HG02798 (cell line): ENCODE data around the gene NMBR.
"Not testable (repeated sequence)": the region's sequence is repeated elsewhere in the genome, so short reads cannot be mapped to it uniquely, and the experiment has no call there.

Experiments
- ATAC-seq: cut with Tn5 transposase; IDR thresholded peaks from one replicate; pipeline ENCODE4 v1.9.1; 2021; ENCODE audit warnings: mild to moderate bottlenecking; ENCODE audit not compliant: unreplicated experiment, poor library complexity

Gene NMBR

DNA sequence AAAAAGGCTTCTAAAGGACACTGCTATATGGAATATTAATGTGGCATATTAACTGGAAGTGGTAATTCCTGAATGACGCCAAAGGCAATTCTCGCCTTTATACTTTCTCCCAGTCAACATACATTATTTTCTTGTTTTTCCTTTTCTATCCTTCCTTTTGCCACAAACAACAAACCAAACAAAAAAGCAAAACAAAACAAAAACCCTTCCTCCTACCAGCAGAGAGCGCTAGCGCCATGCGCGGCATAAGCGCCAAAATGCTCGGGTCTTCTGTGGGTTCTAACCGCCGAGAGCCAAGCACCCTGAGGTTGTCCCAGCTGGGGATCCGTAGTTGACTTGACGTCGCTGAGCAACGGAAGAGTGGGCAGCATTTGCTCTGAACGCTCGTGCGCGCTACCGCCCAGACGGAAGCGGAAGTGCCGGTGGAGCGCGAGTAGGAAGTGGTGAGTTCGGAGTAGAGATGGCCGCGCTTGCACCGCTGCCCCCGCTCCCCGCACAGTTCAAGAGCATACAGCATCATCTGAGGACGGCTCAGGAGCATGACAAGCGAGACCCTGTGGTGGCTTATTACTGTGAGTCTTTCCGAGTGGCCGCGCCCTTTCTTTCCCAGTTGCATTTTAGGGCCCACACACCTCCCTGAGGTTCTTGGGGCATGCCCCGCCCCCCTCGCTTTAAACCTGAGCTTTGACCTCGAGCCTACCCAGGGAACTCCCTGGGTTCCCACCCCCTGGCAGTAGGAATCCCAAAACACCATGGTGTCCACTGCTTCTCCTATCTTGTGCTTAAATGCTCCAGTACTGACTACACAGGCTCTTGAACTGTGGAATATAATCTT, at the start of gene NMBR, which contains the start of gene VTA1:
NMBR (minus strand) TSS at position 295 of the 835 bp plus-strand sequence. CDS start 58,464 bp downstream, outside the sequence.
VTA1 (plus strand) TSS at position 436 of the 835 bp plus-strand sequence; CDS start at position 461, 25 bp downstream.
- peak; percentile 100 for ATAC-seq

DNA sequence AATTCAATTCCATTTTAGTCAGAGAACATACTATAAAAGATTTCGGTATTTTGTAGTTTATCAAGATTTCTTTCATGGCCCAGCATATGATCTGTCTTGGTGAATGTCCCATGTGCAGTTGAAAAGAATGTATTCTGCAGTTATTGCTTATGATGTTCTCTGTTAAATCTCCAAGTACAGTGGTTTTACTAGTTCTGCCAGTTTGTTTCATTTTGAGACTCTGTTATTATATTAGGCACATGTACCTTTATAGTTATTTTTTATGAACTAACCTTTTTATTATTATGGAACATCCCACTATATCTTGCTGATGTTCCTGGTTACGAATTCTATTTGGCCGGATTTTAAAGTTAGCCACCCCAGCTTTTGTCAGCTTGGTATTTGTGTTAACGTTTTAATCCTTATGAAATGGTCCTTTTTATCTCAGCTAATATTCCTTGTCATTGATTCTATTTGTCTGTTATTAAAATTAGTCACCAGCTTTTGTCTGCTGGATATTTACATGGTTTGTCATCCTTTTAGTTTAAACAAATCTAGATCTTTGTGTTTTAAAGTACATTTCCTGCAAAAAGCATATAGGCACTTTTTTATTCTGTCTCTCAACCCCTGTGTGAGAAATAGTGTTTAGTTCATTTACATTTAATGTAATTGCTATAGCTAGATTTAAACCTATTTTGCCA, 49.1 kb upstream of the NMBR start:
- no peak for ATAC-seq

DNA sequence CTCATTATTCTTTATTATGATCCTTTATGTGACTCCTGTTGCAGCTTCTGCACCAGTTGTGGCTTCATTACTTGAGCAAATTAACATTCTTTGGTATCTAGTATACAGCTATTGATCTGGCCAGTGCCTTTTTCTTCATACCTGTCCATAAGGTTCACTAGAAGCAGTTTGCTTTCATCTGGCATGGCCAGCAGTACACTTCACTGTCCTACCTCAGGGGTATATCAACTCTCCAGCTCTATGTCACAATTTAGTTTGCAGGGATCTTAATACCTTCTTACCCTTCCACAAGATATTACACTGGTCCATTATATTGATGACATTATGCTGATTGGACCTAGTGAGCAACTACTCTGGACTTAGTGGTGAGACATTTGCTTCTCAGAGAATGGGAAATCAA, 46.7 kb upstream of the NMBR start:
- no peak for ATAC-seq

DNA sequence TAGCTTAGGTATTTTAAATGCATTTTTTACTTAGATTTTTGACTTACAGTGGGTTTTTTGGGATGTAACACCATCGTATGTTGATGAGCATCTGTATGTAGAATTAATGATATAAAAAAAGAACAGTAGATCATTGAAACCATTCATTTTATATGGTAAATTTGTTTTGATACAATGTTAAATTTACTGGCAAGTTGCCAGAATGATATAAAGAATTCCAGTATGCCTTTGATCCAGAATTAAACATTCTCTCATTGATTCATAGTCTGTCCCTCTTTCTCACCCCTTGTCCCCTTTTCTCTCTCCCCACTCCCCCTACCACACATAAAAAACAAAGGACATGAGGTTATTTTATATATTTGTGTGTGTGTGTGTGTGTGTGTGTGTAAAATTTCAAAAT, 45.4 kb upstream of the NMBR start:
- ATAC-seq = no peak

DNA sequence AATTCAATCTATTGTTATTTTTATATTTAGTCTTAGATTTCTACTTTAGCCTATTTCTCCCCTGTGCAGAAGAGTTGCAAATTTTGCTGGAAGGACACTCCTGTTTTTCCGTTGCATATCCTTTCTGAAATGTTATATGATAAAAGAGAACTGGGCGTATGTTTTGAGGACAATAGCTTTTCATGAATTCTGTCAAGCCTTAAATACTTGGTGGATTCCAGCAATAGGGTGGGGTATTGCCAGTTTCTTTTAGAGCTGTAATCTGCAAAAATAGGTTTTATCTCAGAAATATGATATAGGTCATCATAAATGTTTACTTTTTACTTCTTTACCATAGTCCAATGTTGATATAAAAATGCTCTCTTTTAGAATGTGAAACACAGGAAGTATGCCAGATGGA, 42.1 kb upstream of the NMBR start:
- no peak for ATAC-seq

DNA sequence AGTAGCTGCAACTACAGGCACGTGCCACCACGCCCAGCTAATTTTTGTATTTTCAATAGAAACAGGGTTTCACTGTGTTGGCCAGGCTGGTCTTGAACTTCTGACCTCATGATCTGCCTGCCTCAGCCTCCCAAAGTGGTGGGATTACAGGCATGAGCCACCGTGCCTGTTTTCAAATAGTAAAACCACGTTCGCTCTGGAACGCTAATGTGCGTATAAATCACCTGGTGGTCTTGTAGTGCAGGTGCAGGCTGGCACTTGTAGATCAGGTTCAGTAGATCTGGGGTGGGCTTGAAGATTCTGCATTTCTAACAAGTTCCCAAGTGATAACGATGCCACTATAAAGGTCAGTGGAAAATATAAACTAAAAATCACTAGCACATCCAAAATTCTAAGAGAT, 41.4 kb upstream of the NMBR start:
- ATAC-seq = not testable (repeated sequence)

DNA sequence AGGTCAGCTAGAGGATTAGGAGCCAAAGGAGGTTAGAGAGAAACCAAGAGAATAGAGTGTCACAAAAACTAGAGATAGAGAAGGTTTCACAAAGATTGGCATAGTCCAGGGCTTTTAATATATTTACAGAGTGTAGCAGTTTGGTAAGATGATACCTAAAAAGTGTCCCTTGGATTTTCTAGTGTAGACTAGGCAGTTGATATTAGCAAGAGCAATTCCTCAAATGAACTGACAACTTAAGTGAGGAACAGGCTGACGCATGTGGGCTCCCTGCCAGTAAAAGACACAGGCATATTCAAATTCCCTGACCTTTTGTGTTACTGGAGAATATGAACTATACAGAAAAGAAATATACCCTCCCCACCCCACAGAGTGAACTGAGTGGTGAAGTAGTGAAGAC, 40.3 kb upstream of the NMBR start:
- ATAC-seq = no peak

DNA sequence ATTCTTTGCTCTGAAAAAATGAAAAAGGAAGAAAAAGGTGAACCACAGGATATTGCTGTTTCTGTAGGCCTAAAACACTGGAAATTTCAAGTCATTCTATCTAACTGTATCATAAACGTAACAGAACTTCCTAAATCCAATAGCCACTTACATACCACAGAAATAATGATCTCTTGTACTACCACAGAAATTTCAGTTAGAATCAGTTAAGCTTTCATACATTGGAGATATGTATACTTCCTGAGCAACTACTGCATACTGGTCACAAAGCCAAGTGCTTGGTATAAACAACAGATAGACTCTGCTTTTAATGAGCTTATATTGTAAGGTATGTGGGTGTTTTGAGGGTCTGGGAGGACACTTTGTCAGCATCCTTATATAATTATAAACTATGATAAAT, 38.7 kb upstream of the NMBR start:
- ATAC-seq = no peak

DNA sequence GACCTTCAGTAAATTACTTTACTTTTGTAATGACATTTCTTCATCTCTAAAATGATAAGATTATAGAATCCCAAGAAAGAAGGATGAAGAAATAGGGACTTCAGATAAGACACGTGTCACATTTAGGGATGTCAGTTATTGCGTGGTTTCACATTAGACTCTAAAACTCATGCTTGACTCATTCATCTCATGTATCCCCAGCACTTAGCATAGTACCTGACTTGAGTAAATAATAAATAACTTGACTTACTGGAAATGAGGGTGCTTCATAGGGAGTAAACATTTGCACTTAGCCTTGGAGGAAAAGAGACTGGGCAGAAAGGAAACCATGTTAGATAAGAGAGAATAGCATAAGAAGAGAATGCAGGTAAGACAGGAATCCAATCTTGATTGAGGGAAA, 37.4 kb upstream of the NMBR start:
- no peak for ATAC-seq

DNA sequence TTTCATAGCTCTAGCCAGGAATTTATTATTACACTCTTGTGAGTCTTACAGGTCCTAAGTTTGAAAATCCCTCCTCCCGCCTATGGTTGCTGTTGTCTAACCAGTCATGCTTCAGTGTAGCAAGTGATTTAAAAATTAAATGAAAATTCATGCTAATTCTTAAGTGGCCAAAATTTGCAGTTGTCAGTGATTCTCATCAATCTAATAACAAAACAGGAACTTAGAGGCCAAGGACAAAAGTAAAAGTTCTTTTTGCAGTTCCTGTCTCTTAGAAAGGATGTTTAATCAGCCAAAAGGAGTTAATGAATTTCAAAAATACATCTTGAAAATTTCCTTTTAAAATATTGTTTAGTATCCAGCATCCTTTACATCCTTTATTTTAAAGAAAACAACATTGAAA, 36.4 kb upstream of the NMBR start:
- ATAC-seq = no peak

DNA sequence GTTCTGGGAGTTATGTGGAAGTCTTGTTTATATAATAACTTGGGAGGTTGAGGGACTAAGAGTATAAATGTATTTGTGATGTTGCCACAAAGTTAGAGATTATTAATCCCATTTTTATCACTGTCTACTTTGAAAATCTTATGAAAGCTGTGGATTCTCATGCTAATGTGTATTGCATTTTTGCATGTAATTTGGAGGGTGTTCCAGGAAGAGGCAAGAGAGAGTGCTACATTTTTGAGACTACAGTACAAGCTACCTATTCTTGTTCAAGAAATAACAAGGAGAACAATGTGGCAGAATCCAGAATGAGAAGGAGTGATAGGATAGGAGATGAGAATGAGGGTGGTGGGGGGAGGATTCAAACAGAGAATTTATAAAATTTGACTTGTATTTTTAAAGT, 35.1 kb upstream of the NMBR start:
- no peak for ATAC-seq

DNA sequence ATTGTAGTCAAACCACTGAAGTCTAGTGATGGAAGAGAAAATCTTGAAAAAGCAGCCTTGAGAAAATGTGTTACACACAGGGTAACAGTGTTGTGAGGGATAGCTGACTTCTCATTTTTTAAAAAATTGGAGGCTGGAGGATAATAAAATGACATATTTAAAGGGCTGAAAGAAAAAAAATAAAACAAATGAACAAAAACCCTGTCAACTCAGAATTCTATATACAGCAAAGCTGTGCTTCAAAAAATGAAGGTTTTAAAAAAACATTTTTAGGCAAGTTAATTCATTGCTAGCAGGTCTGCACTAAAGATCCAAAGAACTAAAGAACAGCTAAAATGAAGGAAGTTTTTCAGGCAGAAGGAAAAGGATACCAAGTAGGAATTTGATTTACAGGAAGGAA, 31.2 kb upstream of the NMBR start:
- no peak for ATAC-seq

DNA sequence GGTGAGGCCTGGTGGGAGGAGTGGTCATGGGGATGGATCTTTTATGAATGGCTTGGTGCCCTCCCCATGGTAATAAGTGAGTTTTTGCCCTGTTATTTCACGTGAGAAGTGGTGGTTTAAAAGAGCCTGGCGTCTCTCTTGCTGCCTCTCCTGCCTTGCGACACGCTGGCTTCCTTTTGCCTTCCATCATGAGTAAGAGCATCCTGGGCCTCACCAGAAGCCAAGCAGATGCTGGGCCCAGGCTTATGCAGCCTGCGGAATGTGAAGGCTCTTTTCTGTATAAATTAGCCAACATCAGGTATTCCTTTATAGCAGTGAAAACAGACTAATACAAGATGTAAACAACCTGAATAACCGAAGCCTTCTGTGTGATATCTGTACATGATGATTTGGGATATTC, 27.8 kb upstream of the NMBR start:
- no peak for ATAC-seq

DNA sequence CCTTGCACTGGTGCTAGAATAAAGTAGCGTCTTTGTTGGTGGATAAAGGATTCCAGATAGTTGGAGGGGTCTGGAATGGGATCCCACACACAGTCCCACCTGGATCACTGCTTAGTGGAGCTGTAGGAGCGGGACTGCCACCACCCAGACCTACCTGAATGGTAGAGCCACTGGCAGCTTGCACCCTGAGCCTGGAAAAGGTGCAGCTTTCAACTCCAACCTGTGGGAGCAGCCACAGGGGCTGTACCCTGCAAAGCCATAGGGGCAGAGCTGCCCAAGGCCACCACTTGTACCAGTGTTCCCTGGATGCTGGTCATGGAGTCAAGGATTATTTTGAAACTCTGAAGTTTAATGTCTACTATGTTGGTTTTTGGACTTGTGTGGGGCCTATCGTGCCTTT, 27.1 kb upstream of the NMBR start:
- no peak for ATAC-seq

DNA sequence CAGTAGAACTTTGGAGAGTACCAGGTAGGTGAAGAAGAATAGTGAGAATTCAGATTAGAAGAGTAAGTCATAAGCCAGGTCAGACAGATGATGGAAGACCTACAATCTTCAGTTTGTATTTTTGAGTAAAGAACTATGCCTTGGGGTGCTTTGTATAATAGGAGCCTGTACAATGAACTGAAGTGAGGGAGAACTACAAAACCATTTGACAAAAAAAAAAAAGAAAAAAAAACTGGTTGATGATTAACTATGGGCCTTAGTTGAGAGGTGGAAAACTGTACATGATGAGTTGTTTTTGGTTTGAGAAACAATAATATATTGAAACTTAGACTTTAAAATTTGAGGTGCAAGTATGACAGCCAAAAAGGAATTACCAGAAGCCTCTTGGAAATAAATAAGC, 25.8 kb upstream of the NMBR start:
- no peak for ATAC-seq

DNA sequence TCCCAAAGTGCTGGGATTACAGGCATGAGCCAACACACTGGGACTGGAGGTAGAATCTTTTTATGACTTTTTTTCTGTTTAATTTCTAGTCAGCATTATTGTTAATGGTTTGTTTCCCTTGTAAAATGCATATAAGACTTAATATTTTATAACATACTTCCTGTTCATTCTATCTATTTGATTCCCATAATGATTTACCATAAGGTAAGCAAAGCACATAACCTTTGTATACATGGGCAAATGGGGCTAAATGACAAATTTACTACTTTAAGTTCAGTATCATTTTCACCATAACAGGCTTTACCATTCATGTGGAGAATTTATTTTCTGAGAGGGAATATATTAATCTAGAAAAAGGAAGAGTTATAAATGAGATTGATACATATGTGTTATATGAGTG, 24.4 kb upstream of the NMBR start:
- no peak for ATAC-seq

DNA sequence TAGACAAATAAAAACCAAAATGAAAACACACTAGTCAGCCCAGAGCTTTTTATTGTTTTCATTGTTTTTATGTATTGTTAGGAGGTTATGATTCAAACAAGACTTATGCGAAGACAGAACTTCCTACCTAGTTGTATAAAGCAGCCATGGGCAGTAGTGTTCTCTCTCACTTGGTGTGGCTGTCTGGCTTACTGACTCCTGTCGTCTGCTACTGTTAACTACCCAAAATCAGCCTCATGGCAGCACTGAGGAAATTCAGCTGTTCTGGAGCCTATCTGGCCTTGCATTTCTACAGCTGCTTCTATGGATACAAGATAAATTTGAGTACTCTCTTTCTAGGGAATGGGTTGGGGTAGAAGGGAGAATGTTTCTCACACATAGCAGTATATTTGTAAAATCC, 20.6 kb upstream of the NMBR start:
- ATAC-seq = no peak

DNA sequence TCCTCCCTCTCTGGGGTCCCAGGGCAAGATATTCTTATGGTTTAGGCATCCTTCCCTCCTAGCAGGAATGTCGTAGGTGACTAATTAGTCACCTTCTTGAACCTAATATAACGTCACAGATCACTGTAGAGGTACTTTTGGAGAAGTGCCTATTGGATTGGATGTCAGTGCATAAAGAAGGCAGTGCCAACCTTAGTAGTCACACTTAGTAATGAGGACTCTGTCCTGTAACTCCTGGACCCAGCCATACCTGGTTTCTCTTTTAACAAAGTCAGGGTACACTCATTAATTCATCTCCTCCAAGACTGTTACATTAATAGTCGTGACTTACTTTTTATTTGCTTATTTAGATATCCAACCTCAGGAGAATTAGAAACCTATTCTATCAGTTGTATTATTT, 20.1 kb upstream of the NMBR start:
- no peak for ATAC-seq

DNA sequence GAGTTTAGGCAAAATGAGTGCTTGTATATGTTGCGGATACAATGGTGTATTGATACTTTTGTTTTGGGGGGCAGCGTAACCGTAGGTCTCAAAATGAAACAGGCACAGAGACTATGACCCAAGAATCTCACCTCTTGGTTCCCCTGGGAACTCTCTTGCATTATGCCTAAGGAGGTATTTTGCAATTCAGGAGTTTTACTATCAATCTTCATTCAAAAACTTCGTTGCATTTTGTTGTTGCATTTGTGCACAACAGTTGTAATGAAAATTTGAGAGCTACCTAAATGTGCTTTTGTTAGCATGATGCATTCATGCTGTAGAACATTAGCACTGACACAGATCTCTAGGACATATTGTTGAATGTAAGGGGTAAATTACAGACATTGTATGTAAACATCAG, 18.3 kb upstream of the NMBR start:
- no peak for ATAC-seq

DNA sequence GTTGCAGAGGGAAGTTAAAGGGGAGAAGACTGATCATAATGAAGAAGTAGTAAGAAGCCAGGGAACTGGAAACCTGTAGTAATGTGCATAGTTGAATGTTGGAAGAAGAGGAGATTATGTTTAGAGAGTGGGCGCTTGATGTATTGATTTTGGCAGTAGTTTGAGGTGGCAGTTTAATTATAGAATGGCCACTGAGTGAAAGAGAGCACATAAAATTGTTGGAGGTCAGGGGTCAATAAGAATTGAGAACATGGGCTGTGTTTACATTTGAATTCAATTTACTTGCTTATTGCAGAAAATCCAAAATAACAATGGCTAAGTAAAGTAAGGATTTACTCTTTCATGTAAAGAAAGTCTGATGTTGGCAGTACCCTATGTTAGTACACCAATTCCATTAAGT, 15.9 kb upstream of the NMBR start:
- ATAC-seq = no peak

DNA sequence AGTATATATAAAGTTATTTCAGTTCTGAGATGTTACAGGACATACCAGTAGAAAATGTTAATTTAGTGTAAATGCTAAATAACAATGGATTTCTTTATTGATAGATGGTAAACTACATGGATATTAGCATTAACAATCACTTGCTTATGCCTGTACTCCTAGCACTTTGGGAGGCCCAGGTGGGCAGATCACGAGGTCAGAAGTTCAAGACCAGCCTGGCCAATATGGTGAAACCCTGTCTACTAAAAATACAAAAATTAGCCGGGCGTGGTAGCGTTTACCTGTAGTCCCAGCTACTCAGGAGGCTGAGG, 9.8 kb upstream of the NMBR start:
- not testable (repeated sequence) for ATAC-seq
